Measurements from ENCODE around the gene SRBD1.

Gene SRBD1

DNA sequence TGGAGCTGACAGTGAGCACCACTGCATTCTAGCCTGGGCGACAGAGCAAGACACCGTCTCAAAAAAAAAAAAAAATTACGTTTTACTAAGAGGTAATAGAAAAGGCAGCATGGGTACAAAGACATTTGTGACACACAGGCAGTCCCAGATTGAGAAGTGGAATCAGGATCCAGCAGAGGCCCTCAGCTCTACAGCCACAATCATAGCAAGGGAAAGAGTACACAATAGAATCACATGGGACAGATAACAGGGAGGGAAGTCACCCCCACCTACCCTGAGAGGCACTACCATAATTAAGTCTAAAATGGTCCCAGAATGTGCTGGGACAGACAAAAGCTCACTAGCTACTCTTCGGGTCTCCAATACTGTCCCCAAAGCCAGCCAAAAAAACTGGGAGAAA is 12.5 kb downstream of the SRBD1 start:
- no peak for DNase-seq (ENCODE audit: low read depth in 2 of 2)

DNA sequence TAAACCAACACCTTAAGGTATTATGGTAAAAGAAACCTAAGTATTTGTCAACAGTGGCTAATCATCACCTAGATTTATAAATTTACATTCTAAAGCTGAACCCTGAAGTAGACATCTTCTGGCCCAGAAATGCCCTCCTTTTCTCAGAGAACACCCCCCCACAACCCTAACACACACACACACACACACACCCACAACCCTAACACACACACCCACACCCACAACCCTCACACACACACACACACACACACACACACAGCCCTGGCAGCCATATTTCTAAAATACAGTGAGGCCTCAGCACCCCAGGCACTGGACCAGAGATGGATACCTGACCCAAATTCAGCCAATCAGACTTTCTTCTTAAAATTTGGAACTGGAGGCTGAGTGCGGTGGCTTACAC is 14.3 kb downstream of the SRBD1 start:
- no peak for DNase-seq (ENCODE audit: low read depth in 2 of 2)

- no peak for DNase-seq (ENCODE audit: low read depth in 2 of 2)
Measured at GRCh38 chr2:45595721-45596435, 15.2 kb downstream of the SRBD1 start.

GRCh38 chr2:45591073-45591472 is 20.0 kb downstream of the SRBD1 start:
- no peak for DNase-seq (ENCODE audit: low read depth in 2 of 2)

DNA sequence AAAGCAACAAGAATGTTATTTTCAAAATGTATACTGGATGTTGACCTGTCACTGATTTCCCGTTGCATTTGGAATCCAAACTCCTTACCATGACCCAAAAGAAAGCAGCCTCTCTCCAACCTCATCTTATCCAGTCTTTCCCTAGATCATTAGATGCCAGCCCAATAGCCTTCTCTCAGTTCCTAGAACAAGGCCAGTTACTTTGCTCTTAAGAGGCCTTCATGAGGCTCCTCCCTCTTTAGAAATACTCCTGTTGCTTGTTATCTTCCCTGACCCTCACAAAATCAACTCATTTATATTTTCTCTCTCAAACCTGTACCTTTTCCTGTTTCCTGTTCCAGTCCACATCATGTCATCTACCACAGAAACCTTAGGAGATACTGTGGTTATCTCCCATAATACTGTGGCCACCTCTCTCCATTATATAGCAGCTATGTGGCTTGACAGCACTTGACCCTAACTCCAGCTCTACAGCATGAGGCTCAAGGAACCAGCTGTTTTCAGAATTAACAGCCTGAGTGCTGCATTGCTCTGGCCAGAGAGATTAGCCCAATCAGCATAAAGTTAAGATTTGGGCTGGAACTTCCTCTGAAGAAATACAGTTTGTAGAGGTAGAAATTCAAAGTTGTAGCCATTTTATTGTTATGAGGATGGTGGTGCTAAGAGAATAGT is 22.8 kb downstream of the SRBD1 start:
- DNase-seq (ENCODE audit: low read depth in 2 of 2), result no peak

DNA sequence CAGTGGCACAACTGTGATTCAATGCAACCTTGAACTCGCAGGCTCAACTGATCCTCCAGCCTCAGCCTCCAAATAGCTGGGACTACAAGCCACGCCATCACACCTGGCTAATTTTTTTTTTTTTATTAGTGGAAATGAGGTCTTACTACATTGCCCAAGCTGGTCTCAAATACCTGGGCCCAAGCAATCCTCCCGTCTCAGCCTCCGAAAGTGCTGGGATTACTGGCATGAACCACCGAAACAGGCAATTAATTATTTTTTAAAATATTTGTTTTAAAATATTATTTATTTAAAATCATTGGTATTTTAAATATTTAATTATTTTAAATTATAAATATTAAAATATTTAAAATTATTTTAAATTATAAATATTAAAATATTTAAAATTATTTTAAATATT is 24.5 kb downstream of the SRBD1 start:
- no peak for DNase-seq (ENCODE audit: low read depth in 2 of 2)

DNA sequence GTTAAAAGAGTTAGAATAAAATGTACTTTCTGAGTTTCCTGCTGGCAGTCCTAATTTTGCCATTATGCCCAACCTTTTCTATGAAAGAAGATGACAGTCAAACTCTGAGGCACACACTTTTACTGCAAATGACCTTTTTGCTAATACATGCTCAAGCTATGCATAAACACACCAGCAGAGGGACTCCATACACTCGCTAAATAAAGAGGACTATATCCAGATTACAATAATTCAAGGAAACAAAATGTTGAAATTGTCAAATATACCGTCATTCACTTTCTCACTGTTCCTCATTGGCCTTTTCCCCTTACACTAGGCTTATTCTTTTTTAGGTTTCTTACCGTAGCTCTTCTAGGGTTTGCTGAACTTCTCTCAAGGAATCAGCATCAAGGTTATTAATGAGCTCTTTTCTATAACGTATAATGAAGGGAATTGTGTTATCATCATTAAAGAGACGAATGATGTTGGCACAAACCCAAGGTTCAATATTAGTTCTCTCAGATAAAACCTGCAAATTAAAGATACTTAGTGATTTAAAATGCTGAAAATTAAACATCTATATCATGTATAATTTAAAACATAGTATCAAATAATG is 25.7 kb downstream of the SRBD1 start:
- DNase-seq (ENCODE audit: low read depth in 2 of 2), result no peak

DNA sequence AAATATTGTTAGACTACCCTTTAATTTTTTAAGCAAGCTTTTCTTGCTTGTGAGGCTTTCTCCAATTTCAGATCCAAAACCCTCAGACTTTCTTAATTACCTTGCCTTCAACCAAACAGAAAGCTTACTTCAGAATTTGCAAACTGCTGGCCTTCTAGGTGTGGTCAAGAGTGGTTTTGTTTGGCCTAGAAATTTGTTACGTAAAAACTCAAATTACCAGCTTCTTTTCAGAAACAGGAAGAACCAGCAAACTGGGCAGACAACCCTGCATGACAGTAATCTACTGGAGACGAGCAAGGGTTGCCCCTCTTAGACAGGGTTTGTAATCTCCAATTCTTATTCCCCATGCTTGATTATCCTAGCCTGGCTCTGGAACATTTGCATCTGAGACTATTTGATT is 27.1 kb downstream of the SRBD1 start:
- DNase-seq (ENCODE audit: low read depth in 2 of 2), result no peak

GRCh38 chr2:45582522-45582921 is 28.5 kb downstream of the SRBD1 start:
- DNase-seq (ENCODE audit: low read depth in 2 of 2), result no peak

GRCh38 chr2:45578056-45578843 is 32.8 kb downstream of the SRBD1 start:
- no peak for DNase-seq (ENCODE audit: low read depth in 2 of 2)

GRCh38 chr2:45577441-45577840 is 33.6 kb downstream of the SRBD1 start:
- no peak for DNase-seq (ENCODE audit: low read depth in 2 of 2)

DNA sequence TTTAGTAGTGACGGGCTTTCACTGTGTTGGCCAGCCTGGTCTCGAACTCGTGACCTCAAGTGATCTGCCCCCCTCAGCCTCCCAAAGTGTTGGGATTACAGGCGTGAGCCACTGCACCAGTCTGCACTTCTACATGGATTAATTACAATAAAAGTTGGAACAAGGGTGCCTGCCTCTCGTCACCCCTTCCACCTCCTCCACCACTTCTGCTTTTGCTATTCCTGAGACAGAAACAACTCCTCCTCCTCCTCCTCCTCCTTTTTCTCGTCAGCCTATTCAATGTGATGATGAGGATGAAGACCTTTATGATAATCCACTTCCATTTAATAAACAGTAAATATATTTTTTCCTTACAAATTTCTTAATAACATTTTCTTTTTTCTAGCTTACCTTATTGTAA is 35.2 kb downstream of the SRBD1 start:
- no peak for DNase-seq (ENCODE audit: low read depth in 2 of 2)

- no peak for DNase-seq (ENCODE audit: low read depth in 2 of 2)
Measured at GRCh38 chr2:45572979-45573378, 38.1 kb downstream of the SRBD1 start.

DNA sequence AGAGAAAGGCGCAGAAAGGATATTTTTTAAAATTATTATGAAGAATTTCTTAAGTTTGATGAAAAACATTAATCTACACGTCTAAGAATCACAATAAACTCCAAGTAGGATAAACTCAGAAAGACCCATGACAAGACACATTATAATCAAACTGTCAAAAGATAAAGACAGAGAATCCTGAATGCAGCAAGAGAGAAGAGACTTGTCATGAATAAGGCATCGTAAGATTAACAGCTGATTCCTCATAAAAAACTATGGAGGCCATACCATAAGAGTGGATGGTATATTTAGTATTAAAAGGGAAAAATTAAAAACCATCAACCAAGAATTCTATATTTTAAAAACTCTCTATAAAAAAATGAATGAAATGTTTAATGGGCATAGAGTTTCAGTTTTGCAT is 39.1 kb downstream of the SRBD1 start:
- no peak for DNase-seq (ENCODE audit: low read depth in 2 of 2)

DNA sequence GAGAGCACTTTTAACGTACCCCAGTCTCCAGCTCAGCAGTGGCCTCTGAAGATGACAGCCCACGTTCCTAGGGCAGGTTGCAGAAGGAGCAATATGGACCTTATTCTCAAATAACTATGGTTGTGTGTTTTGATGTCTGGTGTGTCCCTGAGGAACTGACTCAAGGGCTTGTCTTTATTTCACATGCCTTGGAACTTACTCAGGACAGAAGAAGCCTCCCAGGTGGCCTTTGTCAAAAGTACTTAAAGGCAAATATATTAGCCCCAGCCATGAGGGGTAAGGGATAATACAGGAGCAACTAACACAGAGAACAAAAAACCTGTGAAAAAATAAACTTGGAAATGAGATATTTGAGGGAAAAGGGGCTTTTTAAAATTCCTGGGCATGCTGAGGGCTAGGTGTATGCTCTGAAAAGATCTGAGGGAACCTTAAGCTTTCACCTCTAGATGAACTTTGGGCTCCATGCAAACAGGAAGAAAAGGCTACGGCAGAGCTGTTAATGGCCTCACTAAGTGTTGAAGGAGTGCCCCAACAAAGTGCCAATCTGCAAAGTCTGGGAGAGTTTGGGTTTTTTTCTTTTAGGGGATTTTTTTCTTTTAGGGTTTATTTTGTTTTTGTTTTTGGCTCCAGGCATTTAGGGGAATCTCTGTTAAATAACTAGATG is 40.3 kb downstream of the SRBD1 start:
- DNase-seq (ENCODE audit: low read depth in 2 of 2), result no peak

- DNase-seq (ENCODE audit: low read depth in 2 of 2), result no peak
Measured at GRCh38 chr2:45568935-45569334, 42.1 kb downstream of the SRBD1 start.

DNA sequence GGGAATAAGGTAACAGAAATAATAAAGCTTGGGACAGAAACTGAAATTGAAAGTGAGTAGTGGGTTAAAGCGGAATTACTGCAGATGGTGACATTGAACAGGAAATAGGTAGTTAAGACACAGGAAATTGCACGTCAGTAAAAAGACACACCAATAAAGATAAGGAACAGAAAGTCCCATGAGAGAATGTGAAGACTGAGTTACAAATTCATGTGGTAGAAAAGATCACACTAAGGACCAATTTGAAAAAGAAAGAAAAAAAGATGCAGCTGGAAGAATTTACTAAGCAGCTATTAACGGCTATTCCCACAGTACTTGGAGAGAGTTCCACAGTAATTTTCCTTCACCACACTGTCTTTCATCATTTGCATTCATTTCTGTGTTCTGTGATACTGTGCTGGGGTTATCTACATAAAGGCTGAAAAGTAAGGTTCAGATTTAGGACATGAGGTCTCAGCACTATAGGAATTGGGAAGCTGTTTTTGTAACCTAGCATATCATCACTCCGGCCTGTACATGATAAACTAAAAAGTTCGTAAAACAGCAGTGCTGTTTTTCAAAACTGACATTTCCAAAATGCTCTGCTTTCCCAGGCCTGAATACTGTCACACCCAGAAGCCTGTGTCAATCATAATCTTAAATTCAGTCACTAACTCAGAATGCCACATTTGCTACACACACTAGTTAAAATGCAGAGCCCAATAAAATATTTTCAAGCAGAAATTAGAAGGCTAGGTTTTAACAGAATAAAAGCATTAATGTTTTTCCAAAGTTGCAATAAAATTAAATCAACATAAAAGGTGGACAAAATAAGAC is 42.9 kb downstream of the SRBD1 start:
- DNase-seq (ENCODE audit: low read depth in 2 of 2), result no peak

DNA sequence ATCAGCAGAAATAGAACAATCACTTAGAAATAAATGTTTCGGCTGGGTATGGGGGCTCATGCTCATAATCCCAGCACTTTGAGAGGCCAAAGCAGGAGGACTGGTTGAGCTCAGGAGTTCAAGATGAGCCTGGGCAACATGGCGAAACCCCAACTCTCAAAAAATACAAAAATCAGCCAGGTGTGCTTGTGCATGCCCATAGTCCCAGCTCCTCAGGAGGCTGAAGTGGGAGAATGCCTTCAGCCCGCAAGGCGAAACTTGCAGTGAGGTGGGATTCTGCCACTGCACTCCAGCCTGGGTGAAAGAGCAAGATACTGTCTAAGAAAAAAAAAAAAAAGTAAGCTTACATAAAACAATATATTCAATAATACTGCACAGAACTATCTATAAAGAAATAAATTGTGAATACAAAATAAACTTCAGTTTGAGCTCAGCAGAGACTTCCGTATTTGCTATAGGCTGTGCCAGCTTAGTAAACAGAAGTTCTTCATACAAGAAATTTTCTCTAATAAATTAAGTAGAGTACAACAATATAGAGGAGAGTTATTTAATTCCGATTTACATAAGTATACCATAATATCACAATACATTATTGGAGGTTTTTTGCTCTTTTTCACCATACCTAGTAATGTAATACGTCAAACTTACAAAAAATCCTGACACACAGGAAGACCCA is 43.6 kb downstream of the SRBD1 start:
- no peak for DNase-seq (ENCODE audit: low read depth in 2 of 2)

GRCh38 chr2:45559436-45559835 is 51.6 kb downstream of the SRBD1 start:
- DNase-seq (ENCODE audit: low read depth in 2 of 2), result no peak

DNA sequence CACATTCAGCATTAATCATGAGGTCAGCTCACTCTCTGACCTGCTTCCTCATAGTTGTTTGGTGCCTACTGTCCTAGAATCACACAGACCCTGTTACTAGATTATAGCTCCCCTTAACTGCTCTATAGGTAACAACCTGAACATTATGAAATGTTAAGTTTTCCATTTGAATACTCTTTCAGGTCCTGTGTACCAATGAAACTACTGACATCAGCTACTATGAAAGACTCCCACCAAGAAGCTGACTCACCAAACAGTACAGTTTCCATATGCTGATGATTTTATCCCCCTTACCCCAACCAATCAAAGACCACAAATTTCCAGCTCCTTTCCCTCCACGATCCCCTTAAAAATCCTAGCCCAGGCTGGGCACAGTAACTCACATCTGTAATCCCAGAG is 56.3 kb downstream of the SRBD1 start:
- no peak for DNase-seq (ENCODE audit: low read depth in 2 of 2)
